Upper lobe of left lung (tissue), 6 donors: ENCODE measurements around the gene LAGE3. TPM values are rescaled to one million over a fixed set of nuclear protein-coding genes. Genes with fewer than 3 reads are reported as not detected.

Experiments used
- ATAC-seq, 2 donors: fragments of 200-7000 bp; cut with Tn5 transposase; one replicate each; pipeline ENCODE4 v1.9.1; 2022; ENCODE audit warnings: mild to moderate bottlenecking in 2 of 2, moderate library complexity in 2 of 2; ENCODE audit not compliant: low FRiP score in 2 of 2
- DNase-seq, 2 donors: peaks; one replicate each; pipeline ENCODE4 v3.0.0-alpha.2; 2019 to 2020
- H3K27ac ChIP-seq, 4 donors: fragments of 200-600 bp; sonication (generic); one replicate each; pipeline ENCODE4 v1.5.1; 2016 to 2019
- H3K27me3 ChIP-seq, 4 donors: fragments of 200-600 bp; sonication (generic); one replicate each; pipeline ENCODE4 v1.5.1; 2017 to 2019
- H3K36me3 ChIP-seq, 4 donors: fragments of 200-600 bp; sonication (generic); one replicate each; pipeline ENCODE4 v1.5.1; 2016 to 2019
- H3K4me1 ChIP-seq, 4 donors: fragments of 200-600 bp; sonication (generic); one replicate each; pipeline ENCODE4 v1.5.1; 2018 to 2019
- H3K4me3 ChIP-seq, 4 donors: fragments of 200-600 bp; sonication (generic); one replicate each; pipeline ENCODE4 v1.5.1; 2017 to 2019; ENCODE audit warnings: mild to moderate bottlenecking in 2 of 4, moderate library complexity in 1 of 4
- H3K9me3 ChIP-seq, 4 donors: fragments of 200-600 bp; sonication (generic); one replicate each; pipeline ENCODE4 v1.5.1; 2018 to 2019
- EP300 ChIP-seq, 4 donors: sonication (generic); formaldehyde crosslinking; IDR thresholded peaks; one replicate each; pipeline ENCODE4 v1.5.1; 2017; ENCODE audit warnings: antibody characterized with exemption in 4 of 4, control low read depth in 2 of 4
- POLR2A ChIP-seq, 4 donors: fragments of 450-650 bp; IDR thresholded peaks; one replicate each; pipeline ENCODE4 v1.5.1; 2016 to 2017; ENCODE audit warnings: antibody characterized with exemption in 4 of 4, mild to moderate bottlenecking in 2 of 4
- POLR2AphosphoS5 ChIP-seq, 2 donors: sonication (generic); formaldehyde crosslinking; IDR thresholded peaks; one replicate each; pipeline ENCODE4 v1.5.1; 2017; ENCODE audit warnings: antibody characterized with exemption in 2 of 2
- WGBS, 2 donors: methylation state at CpG; one replicate each; pipeline ENCODE4 v1.1.5; 2017 to 2018; 5-methylcytosine and 5-hydroxymethylcytosine counted together
- total RNA-seq, 6 donors: library from RNA; depleted of rRNA in 4 of 6; stranded (reverse); fragments of >200 nt in 4 of 6; gene quantifications; one replicate each; pipeline versions ENCODE4 v1.1.0 to v1.2.1, GENCODE V29; 2016 to 2021
- TF ChIP-seq, protein P1 (sequence below), 6 experiments: fragments of 450-650 bp in 4 of 6; fragments of 200-600 bp in 2 of 6; sonication (generic) in 2 of 6; IDR thresholded peaks; one replicate each; pipeline ENCODE4 v1.5.1; 2016 to 2019; ENCODE audit warnings: antibody characterized with exemption in 6 of 6
- donor health status: DM: no; HTN: no; CAD: no; lungs with moderate emphysema.
- donor health status: DM: no; HTN: yes; CAD: no; lungs with severe emphysema.

Gene LAGE3
- total RNA-seq, 6 donors from 2014 or later: 16.6 to 25.4 (median 20.2) TPM

DNA sequence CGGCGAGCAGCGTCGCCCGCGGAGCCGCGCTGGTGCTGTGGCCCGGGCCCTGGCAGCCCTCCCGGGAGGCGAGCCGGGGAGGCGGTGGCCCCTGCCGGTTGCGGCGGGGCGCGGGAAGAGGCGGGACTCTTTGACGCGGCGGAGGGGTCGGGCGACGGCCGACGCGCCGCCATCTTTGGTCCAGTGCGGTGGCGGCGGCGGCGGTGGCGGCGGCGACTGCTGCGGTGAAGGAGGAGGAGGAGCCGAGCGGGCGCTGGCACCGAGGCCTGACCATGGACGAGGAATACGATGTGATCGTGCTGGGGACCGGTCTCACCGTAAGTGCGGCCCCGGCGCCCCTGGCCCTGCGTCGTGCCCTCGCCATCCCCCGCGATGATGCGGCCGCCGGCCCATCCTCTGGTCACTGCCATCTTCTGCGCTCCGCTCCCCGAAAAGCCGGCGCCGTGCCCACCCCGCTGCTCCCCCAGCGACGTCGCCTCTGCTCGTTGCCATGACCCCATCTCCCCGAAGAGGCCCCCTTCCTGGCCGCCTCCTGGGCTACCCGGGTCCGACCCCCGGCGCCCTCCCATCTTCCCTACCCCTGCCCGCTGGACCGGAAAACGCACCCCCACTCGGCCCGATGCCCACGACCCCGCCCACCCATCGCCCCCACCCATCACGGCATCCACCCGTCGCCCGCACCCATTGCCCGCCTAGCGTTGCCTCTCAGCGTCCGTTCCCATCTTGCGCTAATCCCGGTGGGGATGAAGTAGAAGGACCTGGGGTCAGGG is 41.9 kb downstream of the LAGE3 start, which contains the start of gene GDI1:
GDI1 (plus strand) TSS at position 172 of the 770 bp plus-strand sequence; CDS start at position 273, 101 bp downstream.
- H3K4me3 ChIP-seq: peak within 1 kb of the TSS; percentile 53 to 84 (median 74)
- peaks cover 3 to 23% (median 4%) of the 10 kb centered on the region in 4 donors for H3K4me1 ChIP-seq
- H3K27ac ChIP-seq: peak within 1 kb of the TSS; percentile 85 to 96 (median 88)
- WGBS, 2 donors: 0 to 49% methylated on average over 2 to 69 of the region's 93 CpGs
- TF ChIP-seq POLR2AphosphoS5 (IDR thresholded peaks at IDR 0.05): peak; percentile 33 to 68
- TF ChIP-seq EP300 (IDR thresholded peaks at IDR 0.05): no peak
- TF ChIP-seq, protein P1, sequence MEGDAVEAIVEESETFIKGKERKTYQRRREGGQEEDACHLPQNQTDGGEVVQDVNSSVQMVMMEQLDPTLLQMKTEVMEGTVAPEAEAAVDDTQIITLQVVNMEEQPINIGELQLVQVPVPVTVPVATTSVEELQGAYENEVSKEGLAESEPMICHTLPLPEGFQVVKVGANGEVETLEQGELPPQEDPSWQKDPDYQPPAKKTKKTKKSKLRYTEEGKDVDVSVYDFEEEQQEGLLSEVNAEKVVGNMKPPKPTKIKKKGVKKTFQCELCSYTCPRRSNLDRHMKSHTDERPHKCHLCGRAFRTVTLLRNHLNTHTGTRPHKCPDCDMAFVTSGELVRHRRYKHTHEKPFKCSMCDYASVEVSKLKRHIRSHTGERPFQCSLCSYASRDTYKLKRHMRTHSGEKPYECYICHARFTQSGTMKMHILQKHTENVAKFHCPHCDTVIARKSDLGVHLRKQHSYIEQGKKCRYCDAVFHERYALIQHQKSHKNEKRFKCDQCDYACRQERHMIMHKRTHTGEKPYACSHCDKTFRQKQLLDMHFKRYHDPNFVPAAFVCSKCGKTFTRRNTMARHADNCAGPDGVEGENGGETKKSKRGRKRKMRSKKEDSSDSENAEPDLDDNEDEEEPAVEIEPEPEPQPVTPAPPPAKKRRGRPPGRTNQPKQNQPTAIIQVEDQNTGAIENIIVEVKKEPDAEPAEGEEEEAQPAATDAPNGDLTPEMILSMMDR (IDR thresholded peaks at IDR 0.05): no peak
- peak in 2 of 4 donors; percentile 24 to 65 for TF ChIP-seq POLR2A (IDR thresholded peaks at IDR 0.05)
- peak in 1 of 2 donors; percentile 90 for ATAC-seq
- peaks cover 0 to 60% (median 31%) of the 10 kb centered on the region in 4 donors for H3K36me3 ChIP-seq
- H3K27me3 ChIP-seq: no peaks in the 10 kb centered on the region
- peaks cover 0 to 4% (median 0%) of the 10 kb centered on the region in 4 donors for H3K9me3 ChIP-seq
- peak; percentile 45 to 94 for DNase-seq

GRCh38 chrX:154436374-154436982 is 42.6 kb downstream of the LAGE3 start:
- TF ChIP-seq, protein P1 (IDR thresholded peaks at IDR 0.05): no peak
- TF ChIP-seq POLR2AphosphoS5 (IDR thresholded peaks at IDR 0.05) (no peak), POLR2A (IDR thresholded peaks at IDR 0.05) (no peak), EP300 (IDR thresholded peaks at IDR 0.05) (no peak)
- DNase-seq: no peak
- Histone ChIP-seq H3K4me1 (peaks cover 3 to 23% (median 4%) of the 10 kb centered on the region in 4 donors), H3K27me3 (no peaks in the 10 kb centered on the region), H3K27ac (peak overlapping the region; percentile 85 to 96 (median 88)), H3K36me3 (peaks cover 0 to 60% (median 27%) of the 10 kb centered on the region in 4 donors), H3K9me3 (peaks cover 0 to 4% (median 0%) of the 10 kb centered on the region in 4 donors), H3K4me3 (peak overlapping the region in 3 of 4 donors; percentile 73 to 84 (median 76))
- 7 to 58% methylated on average over 14 to 22 of the region's 78 CpGs for WGBS, 2 donors
- peak in 1 of 2 donors; percentile 68 for ATAC-seq

GRCh38 chrX:154435171-154435733 is 43.8 kb downstream of the LAGE3 start:
- ATAC-seq (no peak), DNase-seq (no peak)
- Histone ChIP-seq H3K4me1 (peaks cover 3 to 30% (median 5%) of the 10 kb centered on the region in 4 donors), H3K27me3 (no peaks in the 10 kb centered on the region), H3K4me3 (no peak overlapping the region), H3K9me3 (peaks cover 0 to 4% (median 0%) of the 10 kb centered on the region in 4 donors), H3K36me3 (peaks cover 0 to 49% (median 21%) of the 10 kb centered on the region in 4 donors), H3K27ac (no peak overlapping the region)
- TF ChIP-seq POLR2AphosphoS5 (IDR thresholded peaks at IDR 0.05) (no peak), POLR2A (IDR thresholded peaks at IDR 0.05) (no peak), EP300 (IDR thresholded peaks at IDR 0.05) (no peak)
- TF ChIP-seq, protein P1 (IDR thresholded peaks at IDR 0.05): no peak
- WGBS, 2 donors: 93 to 100% methylated on average over 2 to 19 of the region's 19 CpGs

GRCh38 chrX:154434394-154435168 is 44.5 kb downstream of the LAGE3 start:
- Histone ChIP-seq H3K27me3 (no peaks in the 10 kb centered on the region), H3K4me3 (no peak overlapping the region), H3K36me3 (peaks cover 0 to 43% (median 19%) of the 10 kb centered on the region in 4 donors), H3K4me1 (peaks cover 5 to 34% (median 9%) of the 10 kb centered on the region in 4 donors), H3K27ac (no peak overlapping the region), H3K9me3 (peaks cover 0 to 4% (median 0%) of the 10 kb centered on the region in 4 donors)
- TF ChIP-seq POLR2A (IDR thresholded peaks at IDR 0.05): no peak
- TF ChIP-seq EP300 (IDR thresholded peaks at IDR 0.05): no peak
- TF ChIP-seq, protein P1 (IDR thresholded peaks at IDR 0.05): no peak
- 81 to 100% methylated on average over 2 to 7 of the region's 7 CpGs for WGBS, 2 donors
- ATAC-seq (no peak), DNase-seq (no peak)
